Right atrium auricular region (tissue), 2 donors: Measurements from ENCODE around the gene MGAT5B. TPM values are rescaled to one million over a fixed set of nuclear protein-coding genes. Genes with fewer than 3 reads are reported as not detected.
"Not testable (repeated sequence)": the region's sequence is repeated elsewhere in the genome, so short reads cannot be mapped to it uniquely, and the experiment has no call there.

Source experiments
- DNase-seq: peaks from one replicate; pipeline ENCODE4 v3.0.0-alpha.2; 2019; ENCODE audit warnings: low spot score
- H3K27ac ChIP-seq, 2 donors: fragments of 200-600 bp; sonication (generic); 1 replicate in 1 of 2; 2 replicates in 1 of 2; pipeline ENCODE4 v1.5.1; 2016 to 2019
- H3K27me3 ChIP-seq, 2 donors: fragments of 200-600 bp; sonication (generic); one replicate each; pipeline versions ENCODE4 v1.5.1 to v1.6.0; 2017 to 2019
- H3K36me3 ChIP-seq: fragments of 200-600 bp; sonication (generic); one replicate; pipeline ENCODE4 v1.5.1; 2016
- H3K4me1 ChIP-seq, 2 donors: fragments of 200-600 bp; sonication (generic); one replicate each; pipeline versions ENCODE4 v1.5.1 to v1.6.0; 2017 to 2019
- H3K4me3 ChIP-seq, 2 donors: fragments of 200-600 bp; sonication (generic); 1 replicate in 1 of 2; 2 replicates in 1 of 2; pipeline ENCODE4 v1.5.1; 2017 to 2019; ENCODE audit warnings: mild to moderate bottlenecking in 1 of 2, moderate library complexity in 1 of 2
- H3K9me3 ChIP-seq, 2 donors: fragments of 200-600 bp; sonication (generic); one replicate each; pipeline ENCODE4 v1.5.1; 2019
- total RNA-seq, 2 donors: library from RNA; depleted of rRNA; stranded (reverse); fragments of >200 nt; gene quantifications; one replicate each; pipeline ENCODE4 v1.1.0, GENCODE V29; 2016
- TF ChIP-seq, protein P1 (sequence below), 2 donors: fragments of 200-600 bp; sonication (generic); IDR thresholded peaks; one replicate each; pipeline ENCODE4 v1.5.1; 2019; ENCODE audit warnings: antibody characterized with exemption in 2 of 2

Gene MGAT5B
- total RNA-seq, 2 donors from 2014 or later: not detected

GRCh38 chr17:76844485-76844829 lies 23.7 kb upstream of the MGAT5B start:
- H3K27ac ChIP-seq: no peak overlapping the region
- no peaks in the 10 kb centered on the region for H3K36me3 ChIP-seq
- TF ChIP-seq, protein P1, sequence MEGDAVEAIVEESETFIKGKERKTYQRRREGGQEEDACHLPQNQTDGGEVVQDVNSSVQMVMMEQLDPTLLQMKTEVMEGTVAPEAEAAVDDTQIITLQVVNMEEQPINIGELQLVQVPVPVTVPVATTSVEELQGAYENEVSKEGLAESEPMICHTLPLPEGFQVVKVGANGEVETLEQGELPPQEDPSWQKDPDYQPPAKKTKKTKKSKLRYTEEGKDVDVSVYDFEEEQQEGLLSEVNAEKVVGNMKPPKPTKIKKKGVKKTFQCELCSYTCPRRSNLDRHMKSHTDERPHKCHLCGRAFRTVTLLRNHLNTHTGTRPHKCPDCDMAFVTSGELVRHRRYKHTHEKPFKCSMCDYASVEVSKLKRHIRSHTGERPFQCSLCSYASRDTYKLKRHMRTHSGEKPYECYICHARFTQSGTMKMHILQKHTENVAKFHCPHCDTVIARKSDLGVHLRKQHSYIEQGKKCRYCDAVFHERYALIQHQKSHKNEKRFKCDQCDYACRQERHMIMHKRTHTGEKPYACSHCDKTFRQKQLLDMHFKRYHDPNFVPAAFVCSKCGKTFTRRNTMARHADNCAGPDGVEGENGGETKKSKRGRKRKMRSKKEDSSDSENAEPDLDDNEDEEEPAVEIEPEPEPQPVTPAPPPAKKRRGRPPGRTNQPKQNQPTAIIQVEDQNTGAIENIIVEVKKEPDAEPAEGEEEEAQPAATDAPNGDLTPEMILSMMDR (IDR thresholded peaks at IDR 0.05): no peak
- no peak for DNase-seq
- H3K27me3 ChIP-seq: peaks cover 0 to 5% of the 10 kb centered on the region in 2 donors
- no peak overlapping the region for H3K4me3 ChIP-seq
- H3K9me3 ChIP-seq: no peaks in the 10 kb centered on the region
- peaks cover 0 to 16% of the 10 kb centered on the region in 2 donors for H3K4me1 ChIP-seq

DNA sequence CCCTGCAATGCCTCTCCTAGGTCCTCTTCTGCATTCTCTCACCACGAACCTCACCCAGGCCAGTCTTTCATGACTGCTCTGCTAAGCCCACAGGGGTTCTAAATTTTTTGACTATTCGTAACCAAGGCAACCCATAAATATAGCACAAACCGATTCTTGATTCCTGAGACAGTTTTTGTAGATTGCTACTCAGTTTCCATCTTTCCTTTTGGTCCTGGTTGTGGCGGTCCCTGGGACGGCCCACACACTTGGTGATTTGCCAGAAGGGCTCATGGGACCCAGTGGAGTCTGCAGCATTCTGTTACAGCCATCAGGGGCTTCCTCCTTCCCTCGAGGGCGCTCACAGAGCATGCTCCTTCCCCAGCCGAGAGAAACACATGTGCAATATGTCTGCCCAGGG lies 23.4 kb upstream of the MGAT5B start:
- Histone ChIP-seq H3K4me3 (no peak overlapping the region), H3K4me1 (peaks cover 0 to 13% of the 10 kb centered on the region in 2 donors), H3K27me3 (peaks cover 0 to 5% of the 10 kb centered on the region in 2 donors), H3K27ac (no peak overlapping the region), H3K36me3 (no peaks in the 10 kb centered on the region), H3K9me3 (no peaks in the 10 kb centered on the region)
- TF ChIP-seq, protein P1 (IDR thresholded peaks at IDR 0.05): no peak
- no peak for DNase-seq

- TF ChIP-seq, protein P1 (IDR thresholded peaks at IDR 0.05): no peak
- no peak overlapping the region for H3K4me3 ChIP-seq
- H3K36me3 ChIP-seq: no peaks in the 10 kb centered on the region
- peaks cover 0 to 9% of the 10 kb centered on the region in 2 donors for H3K4me1 ChIP-seq
- peaks cover 0 to 5% of the 10 kb centered on the region in 2 donors for H3K27me3 ChIP-seq
- no peak for DNase-seq
- no peaks in the 10 kb centered on the region for H3K9me3 ChIP-seq
- no peak overlapping the region for H3K27ac ChIP-seq
Observed at GRCh38 chr17:76845541-76846017, 22.6 kb upstream of the MGAT5B start.

- no peak for DNase-seq
- Histone ChIP-seq H3K27ac (no peak overlapping the region), H3K27me3 (no peaks in the 10 kb centered on the region), H3K36me3 (no peaks in the 10 kb centered on the region), H3K4me3 (no peak overlapping the region), H3K4me1 (peaks cover 0 to 3% of the 10 kb centered on the region in 2 donors), H3K9me3 (no peaks in the 10 kb centered on the region)
- TF ChIP-seq, protein P1 (IDR thresholded peaks at IDR 0.05): no peak
Observed at GRCh38 chr17:76847031-76847430, 21.2 kb upstream of the MGAT5B start.

- no peaks in the 10 kb centered on the region for H3K9me3 ChIP-seq
- no peaks in the 10 kb centered on the region for H3K4me1 ChIP-seq
- TF ChIP-seq, protein P1 (IDR thresholded peaks at IDR 0.05): no peak
- no peak for DNase-seq
- H3K36me3 ChIP-seq: no peaks in the 10 kb centered on the region
- no peaks in the 10 kb centered on the region for H3K27me3 ChIP-seq
- no peak overlapping the region for H3K27ac ChIP-seq
- H3K4me3 ChIP-seq: no peak overlapping the region
Observed at GRCh38 chr17:76848670-76849069, 19.5 kb upstream of the MGAT5B start.

DNA sequence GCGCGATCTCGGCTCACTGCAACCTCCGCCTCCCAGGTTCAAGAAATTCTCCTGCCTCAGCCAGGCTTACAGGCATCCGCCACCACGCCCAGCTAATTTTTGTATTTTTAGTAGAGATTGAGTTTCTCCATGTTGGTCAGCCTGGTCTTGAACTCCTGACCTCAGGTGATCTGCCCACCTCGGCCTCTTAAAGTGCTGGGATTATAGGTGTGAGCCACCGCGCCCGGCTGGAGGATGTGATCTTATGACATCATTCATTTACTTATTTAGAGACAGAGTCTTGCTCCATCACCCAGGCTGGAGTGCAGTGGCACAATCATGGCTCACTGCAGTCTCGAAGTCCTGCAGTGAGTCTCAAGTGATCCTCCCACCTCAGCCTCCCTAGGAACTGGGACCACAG lies 19.0 kb upstream of the MGAT5B start:
- H3K9me3 ChIP-seq, H3K4me1 ChIP-seq, H3K4me3 ChIP-seq, DNase-seq, H3K36me3 ChIP-seq, H3K27me3 ChIP-seq, H3K27ac ChIP-seq: not testable (repeated sequence)
